ENCODE data around the gene MAN1C1. TPM values are rescaled to one million over a fixed set of nuclear protein-coding genes. Genes with fewer than 3 reads are reported as not detected.
A peak's percentile ranks its signal among the peaks of the same experiment; 100 is the strongest.

MAN1C1 gene
- total RNA-seq, 1 experiment from 2014 or later: not detected

DNA sequence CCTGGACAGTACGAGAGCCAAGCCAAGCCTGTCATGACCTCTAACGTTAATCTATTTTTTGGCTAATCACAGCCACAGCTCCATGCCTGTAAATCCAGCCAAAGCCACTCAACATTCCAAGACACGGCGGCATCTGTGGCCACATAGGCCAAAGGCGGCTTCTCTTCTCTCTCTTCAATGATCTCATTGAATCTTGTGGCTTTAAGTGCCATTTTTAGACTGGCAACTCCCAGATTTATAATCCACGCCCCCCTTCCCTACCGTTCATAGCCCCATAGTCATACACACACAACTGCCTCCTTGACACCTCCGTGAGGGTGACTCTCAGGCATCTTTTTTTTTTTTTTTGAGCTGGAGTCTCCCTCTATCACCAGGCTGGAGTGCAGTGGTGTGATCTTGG, 177.7 kb downstream of the MAN1C1 start:
- in situ Hi-C loops (cut with HindIII; ENCODE audit: low pct_unique_long_range_greater_than_20kb, low sequenced_read_pairs): no loop called here
- no peak for DNase-seq (ENCODE audit: low read depth)

DNA sequence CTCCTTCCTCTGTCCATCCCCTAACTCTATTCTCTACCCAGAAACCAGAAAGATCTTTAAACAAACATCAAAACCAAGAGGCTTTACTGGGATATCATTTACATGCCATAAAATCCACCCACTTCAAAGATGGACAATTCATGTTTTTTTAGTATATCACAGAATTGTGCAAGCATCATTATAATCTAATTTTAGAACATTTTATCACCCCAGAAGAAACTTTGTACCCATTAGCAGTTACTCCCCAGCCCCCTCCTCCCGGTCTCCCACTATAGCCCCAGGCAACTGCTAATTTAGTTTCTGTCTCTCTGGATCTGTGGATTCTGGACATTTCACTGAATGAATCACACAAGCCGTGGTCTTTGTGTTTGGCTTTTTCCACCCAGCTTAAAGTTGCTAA, 178.6 kb downstream of the MAN1C1 start:
- in situ Hi-C loops (cut with HindIII; ENCODE audit: low pct_unique_long_range_greater_than_20kb, low sequenced_read_pairs): no loop called here
- no peak for DNase-seq (ENCODE audit: low read depth)

DNA sequence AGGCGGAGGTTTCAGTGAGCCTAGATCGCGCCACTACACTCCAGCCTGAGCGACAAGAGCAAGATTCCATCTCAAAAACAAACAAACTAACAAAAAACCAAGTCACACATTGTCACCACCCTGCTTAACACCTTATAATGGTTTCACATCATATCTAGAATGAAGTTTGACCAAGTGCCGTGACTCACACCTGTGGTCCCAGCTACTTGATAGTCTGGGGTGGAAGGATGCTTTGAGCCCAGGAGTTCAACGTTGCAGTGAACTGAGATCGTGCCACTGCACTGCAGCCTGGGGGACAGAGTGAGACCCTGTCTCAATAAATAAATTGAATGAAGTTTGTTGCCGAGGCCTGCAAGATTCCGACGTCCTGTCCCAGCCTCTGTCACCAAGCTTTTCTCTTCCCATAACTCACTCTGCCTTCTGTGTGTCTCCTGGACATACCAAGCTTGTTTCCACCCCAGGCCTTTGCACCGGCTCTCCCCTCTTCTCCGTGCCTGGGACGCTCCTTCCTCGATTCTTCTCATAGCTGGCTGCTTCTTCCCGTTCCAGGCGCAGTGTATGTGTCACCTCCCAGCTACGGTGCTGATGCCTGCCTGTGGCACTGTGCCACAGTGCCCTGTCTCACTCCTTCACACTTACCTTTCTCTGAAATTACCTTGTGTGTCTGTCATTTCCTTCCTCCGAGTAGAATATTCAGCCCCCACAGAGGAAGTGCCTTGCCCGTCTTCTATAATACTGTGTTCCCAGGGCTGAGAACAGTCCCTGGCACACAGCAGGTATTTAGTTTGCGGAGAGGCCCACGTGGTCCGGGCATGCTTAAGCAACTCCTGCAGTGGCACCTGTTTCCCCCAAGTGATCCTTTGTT, 179.6 kb downstream of the MAN1C1 start:
- in situ Hi-C loops (cut with HindIII; ENCODE audit: low pct_unique_long_range_greater_than_20kb, low sequenced_read_pairs): no loop called here
- DNase-seq (ENCODE audit: low read depth): no peak

DNA sequence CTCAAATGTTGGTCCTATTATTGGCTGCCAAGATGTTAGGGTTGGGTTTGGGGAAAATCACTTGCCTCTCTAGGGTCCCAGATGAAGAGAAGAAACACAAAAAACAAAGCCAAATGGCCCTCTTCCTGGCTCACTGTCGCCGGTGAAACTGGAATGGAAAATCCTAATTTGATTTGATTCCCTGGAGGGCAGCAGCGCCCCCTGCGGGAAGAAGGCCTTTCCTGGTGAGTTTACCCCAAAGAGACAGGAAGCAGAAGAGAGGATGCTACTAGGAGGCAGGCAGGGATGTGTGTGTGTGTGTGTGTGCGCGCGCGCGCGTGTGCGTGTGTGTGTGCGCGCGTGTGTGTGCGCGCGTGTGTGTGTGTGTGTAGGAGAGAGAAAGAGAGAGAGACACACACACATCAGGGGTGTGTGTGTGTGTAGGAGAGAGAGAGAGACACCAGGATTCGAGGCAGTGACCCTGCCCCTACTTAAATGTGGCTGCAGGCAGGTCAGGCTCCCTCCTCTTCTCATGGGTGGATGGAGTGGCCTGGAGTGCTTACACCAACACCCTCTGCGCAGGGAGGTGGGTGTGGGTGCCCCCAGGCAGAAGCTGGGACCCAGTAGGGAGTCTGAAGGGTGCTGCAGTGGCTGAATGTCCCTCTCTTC, 180.3 kb downstream of the MAN1C1 start:
- in situ Hi-C loops (cut with HindIII; ENCODE audit: low pct_unique_long_range_greater_than_20kb, low sequenced_read_pairs): no loop called here
- peak; percentile 70 for DNase-seq (ENCODE audit: low read depth)

DNA sequence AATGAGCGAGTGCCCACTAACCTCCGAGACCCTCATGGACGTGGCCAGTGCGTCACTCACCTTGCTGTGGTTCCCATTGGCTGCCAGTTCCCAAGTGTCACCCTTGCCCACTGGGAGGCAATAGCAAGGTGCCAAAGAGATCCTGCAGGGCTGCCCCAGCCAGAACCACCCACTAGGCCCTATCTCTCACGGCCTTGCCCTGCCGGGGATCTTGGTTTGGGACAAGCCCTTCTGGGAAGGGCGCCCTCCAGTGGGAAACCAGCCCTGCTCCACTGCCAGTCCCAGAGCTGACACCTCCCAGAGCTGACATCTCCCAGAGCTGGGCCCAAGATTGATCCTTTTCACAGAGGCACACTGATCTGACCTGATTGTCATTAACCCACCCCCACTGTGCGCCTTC, 181.3 kb downstream of the MAN1C1 start:
- in situ Hi-C loops (cut with HindIII; ENCODE audit: low pct_unique_long_range_greater_than_20kb, low sequenced_read_pairs): no loop called here
- DNase-seq (ENCODE audit: low read depth): no peak

DNA sequence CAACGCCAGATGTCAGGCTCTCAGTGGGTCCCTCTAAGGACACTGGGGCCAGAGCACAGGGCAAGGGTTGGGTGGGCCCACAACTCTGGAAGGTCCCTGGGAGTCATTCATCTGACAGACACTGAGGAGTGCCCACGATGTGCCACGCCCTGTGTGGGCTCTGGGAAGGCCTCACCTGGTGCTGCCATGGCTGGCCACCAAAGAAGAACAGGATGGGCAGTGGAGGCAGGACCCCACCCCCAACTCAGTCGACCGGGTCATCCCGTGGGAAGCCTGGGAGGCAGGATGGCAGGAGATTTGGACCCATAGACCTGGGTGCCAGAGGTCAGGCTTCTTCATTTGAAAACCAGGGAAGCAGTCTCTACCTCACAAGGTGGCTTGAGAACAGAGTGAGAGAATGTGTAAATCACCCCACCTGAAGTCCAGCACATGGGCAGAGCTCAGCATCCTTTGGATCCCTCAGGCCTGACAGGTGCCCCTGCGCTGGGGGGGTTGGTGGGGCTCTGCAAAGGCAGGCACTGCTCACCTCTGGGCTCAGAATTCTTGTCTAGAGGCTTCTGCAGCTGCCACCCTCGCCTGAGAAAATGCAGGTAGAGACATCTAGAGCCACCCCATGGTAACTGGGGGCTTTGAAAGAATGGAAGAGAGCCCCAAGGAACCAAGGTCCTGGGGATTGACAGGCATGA, 182.2 kb downstream of the MAN1C1 start:
- DNase-seq (ENCODE audit: low read depth): no peak
- in situ Hi-C loops (cut with HindIII; ENCODE audit: low pct_unique_long_range_greater_than_20kb, low sequenced_read_pairs): no loop called here

DNA sequence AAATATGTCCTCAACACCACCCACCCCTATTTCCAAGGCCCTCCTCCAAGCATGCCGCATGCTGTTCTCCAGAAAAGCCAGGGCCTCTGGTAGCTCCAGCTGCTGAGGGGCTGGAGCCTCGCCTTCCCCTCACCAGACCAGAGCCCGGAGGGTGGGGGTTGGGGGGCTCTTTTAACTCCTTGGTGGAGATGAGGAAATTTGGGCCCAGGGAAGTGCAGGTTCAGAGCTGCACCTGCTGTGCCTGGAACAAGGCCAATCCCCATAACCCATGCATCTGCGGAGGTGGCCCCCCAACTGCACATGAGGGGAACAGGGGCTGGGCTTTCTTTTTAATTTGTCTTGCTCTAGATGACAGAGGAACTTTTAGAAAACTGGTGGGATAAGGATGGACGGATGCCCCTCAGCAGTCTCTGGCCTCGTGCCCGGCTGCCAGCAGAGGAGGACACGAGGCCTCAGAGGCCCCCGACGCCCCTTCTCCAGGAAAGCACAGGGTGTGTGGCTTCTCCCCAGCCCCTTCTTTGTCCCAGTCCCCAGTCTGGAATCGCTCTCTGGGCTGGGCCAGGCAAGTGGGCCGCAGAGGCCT, 182.9 kb downstream of the MAN1C1 start:
- in situ Hi-C loops (cut with HindIII; ENCODE audit: low pct_unique_long_range_greater_than_20kb, low sequenced_read_pairs): no loop called here
- no peak for DNase-seq (ENCODE audit: low read depth)

DNA sequence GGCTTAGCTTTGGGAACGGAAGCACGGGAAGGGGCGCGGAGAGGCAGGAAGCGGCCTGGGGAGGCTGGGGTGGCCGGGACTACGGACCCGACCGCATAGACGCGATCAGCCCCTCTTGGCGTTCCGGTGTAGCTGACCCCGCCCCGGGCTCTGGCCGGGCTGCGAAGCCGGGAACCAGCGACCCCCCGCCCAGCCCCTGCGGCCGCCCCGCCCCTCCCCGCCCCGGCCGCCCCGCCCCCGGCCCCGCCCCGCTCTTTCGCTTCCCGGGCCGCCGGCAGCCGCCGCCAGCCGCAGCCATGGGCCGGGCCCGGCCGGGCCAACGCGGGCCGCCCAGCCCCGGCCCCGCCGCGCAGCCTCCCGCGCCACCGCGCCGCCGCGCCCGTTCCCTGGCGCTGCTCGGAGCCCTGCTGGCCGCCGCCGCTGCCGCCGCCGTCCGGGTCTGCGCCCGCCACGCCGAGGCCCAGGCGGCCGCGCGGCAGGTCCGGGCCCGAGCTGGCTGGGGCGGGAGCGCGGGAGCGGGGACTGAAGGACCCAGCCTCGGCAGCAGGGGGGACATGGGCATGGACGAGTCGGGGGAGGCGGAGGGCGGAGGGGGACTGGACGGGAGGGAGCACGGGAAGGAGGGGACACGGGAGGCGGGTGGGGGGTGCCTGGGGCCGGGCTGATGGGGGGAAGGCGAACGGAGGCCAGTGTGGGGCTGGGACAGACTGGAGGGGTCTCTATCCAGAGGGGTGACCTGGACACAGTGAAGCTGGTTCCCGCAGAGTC, 183.5 kb downstream of the MAN1C1 start, which contains the start of gene SELENON:
SELENON (plus strand) TSS at position 259 of the 768 bp plus-strand sequence; CDS start at position 297, 38 bp downstream.
- in situ Hi-C loops (cut with HindIII; ENCODE audit: low pct_unique_long_range_greater_than_20kb, low sequenced_read_pairs): no loop called here
- DNase-seq (ENCODE audit: low read depth): no peak

DNA sequence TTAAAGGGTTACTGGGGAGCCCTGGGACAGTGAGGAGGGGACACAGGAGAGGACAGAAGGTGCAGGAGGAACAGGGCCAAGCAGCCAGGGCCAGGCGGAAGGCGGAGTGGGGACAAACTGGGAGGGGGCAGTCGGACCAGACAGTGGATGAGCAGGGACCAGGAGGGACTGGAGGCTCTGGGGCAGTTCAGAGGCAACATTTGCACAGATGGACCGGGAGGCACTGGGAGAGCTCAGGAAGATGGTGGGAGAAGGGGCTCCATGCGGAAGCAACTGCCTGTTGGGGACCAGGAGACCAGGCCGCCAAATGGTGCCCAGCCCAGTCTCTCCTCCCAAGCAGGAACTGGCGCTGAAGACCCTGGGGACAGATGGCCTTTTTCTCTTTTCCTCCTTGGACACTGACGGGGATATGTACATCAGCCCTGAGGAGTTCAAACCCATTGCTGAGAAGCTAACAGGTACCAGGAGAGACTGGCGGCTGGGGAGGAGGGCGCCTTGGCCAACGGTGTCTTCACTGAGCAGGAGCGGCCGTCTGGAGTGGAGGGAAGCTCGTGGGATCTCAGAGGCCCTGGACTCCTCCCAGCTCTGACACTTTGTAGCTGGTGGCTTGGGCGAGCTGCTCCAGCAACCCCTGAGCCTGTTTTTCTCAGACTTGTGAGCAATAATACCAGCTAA, 184.2 kb downstream of the MAN1C1 start:
- no peak for DNase-seq (ENCODE audit: low read depth)
- in situ Hi-C loops (cut with HindIII; ENCODE audit: low pct_unique_long_range_greater_than_20kb, low sequenced_read_pairs): no loop called here

DNA sequence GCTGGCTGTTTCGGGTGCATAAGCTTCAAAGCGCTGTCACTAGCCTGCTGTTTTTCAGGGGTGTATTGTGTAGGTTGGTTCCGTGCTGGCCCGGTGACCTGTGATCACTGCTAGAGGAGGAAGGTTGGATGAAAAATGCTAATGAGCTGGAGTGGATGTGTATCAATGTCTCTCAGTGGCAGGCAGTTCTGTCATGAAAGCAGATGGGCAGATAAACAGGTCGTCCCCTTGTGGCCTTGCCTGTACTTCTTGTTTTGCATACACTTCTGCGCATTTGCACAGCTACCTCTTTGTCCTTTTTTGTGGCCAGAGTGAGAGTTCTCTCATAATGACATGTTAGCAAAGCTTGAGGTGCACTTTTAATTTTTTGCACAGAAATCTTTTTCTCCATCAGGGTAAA, 186.3 kb downstream of the MAN1C1 start:
- in situ Hi-C loops (cut with HindIII; ENCODE audit: low pct_unique_long_range_greater_than_20kb, low sequenced_read_pairs): no loop called here
- DNase-seq (ENCODE audit: low read depth): no peak

DNA sequence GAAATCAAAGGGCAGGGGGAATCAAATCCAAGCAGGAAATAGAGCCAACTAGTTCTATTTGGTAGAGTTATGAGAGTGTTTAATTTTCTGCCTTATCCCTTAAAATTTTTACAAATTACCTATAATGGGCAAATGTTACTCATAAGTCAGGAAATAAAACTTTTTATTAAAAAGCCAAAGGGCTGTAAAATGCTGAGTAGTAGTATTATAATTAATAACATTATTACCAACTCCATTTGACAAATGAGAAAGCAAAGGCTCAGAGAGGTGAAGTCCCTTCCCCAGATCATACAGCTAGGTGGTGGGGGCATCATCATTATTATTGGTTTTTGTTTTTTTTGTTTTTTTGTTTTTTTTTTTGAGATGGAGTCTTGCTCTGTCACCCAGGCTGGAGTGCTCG, 186.8 kb downstream of the MAN1C1 start:
- in situ Hi-C loops (cut with HindIII; ENCODE audit: low pct_unique_long_range_greater_than_20kb, low sequenced_read_pairs): no loop called here

DNA sequence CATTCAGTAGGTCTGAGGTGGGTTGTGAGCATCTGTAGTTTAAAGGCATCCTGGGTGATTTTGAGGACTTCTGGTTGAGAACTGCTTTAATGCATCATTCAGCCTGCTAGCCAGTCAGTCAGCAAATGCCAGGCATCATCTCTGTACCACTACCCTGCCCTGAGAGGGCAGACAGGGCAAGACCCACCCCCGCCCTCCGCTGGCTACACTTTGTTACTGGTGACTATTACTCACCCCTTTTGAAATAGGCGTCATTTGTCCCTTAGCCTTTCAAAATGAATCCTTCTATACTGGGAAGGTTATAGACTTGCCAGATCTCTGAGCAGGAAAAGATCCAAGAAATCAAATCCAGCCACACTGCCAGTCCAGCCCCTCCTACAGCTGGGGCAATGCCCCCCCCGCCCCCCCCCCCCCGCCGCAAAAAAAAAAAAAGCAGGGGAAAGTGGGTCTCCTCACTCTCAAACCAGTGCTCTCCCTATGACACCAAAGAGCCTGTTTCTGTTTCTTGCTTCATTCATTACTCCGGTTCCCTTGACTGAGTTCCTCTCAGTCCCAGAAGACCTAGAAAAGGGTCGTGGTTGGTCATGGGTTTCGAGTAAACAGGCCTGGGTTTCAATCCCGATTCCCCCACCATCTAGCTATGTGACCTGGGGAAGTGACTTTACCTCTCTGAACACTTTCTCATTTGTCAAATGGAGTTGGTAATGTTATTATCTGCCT, 187.8 kb downstream of the MAN1C1 start:
- no peak for DNase-seq (ENCODE audit: low read depth)
- in situ Hi-C loops (cut with HindIII; ENCODE audit: low pct_unique_long_range_greater_than_20kb, low sequenced_read_pairs): no loop called here

More for the DNA sequence above, 186.8 kb downstream of the MAN1C1 start:
- DNase-seq (ENCODE audit: low read depth): no peak

DNA sequence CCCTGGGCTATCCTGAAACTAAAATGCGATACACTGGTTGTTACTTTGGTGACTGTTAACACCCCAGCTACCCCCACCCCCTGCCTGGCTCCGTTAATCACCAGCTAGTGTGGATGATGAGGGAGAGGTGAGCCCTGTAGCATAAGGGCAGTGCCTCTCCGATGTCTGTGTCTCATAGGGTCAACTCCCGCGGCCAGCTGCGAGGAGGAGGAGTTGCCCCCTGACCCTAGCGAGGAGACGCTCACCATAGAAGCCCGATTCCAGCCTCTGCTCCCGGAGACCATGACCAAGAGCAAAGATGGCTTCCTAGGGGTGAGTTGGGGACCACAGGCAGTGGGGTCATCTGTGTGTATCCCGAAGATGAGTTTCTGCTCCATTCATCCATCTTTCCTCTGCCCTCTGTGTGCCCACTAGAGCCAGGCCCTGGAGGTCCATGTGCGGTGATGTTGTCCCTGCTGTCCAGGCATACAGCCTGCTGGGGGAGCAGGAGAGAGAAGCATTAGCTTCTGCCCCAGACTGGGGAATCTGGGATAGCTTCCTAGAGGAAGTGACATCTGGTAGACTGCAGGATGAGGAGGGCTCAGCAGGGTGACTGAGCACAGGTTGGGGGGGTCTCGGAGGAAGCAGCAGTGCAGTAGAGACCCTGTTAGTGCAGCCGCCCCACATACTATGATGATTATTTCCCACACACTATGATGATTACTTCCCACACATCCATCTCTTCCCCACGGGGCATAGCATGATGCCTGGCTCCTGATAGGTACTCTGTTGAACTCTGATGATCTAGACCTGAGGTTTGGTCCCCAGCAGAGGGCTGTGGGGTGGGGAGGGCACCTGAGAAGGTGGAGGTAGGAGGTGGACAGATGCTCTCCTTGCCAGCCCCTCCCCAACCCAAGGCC, 188.6 kb downstream of the MAN1C1 start:
- no peak for DNase-seq (ENCODE audit: low read depth)
- in situ Hi-C loops (cut with HindIII; ENCODE audit: low pct_unique_long_range_greater_than_20kb, low sequenced_read_pairs): no loop called here

DNA sequence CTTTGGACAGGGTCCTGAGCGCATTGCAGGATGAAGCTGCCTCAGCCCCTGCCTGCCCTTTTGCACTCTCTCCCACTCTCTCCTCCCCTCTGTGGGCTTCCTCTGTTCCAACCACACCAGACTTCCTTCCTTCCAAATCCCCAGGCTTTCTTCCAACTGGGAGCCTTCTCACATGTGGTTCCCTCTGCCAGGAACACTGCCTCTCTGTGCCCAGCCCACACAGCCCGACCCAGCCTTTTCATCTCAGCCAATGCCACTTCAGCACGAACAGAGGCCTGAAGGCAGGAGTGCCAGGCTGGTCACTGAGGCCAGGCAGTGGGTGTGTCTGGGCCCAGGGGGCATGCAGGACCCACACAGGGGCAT, 189.3 kb downstream of the MAN1C1 start:
- no peak for DNase-seq (ENCODE audit: low read depth)
- in situ Hi-C loops (cut with HindIII; ENCODE audit: low pct_unique_long_range_greater_than_20kb, low sequenced_read_pairs): no loop called here

DNA sequence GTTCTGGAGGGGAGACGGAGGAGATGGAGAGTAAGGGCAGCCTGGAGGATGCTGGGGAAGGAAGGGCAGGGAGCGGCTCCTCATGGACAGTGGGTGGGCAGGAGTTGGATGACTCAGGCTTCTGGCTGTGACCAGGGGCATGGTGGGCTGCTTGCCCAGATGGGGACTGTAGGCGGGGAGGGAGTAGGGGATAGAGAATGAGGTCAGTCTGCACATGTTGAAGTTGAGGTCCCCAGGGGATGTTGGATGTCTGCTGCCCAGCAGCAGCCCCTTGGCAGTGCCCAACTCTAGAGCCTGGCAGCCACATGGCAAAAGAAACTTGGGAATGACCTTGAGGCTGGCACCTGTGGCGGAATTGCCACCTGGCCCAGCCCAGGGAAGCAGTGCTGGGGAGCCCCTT, 189.8 kb downstream of the MAN1C1 start:
- DNase-seq (ENCODE audit: low read depth): no peak
- in situ Hi-C loops (cut with HindIII; ENCODE audit: low pct_unique_long_range_greater_than_20kb, low sequenced_read_pairs): no loop called here
